Keratinocyte (primary cell): ENCODE results near the gene CHGA.

Source experiments
- EZH2 ChIP-seq: IDR thresholded peaks from one replicate; pipeline ENCODE4 v1.6.1; 2012; ENCODE audit warnings: inconsistent platforms, mild to moderate bottlenecking, low read length, moderate library complexity
- TF ChIP-seq, protein P1 (sequence below), 3 experiments: IDR thresholded peaks in 1 of 3; conservative IDR thresholded peaks in 1 of 3; optimal IDR thresholded peaks in 1 of 3; 2 replicates in 2 of 3; 3 replicates in 1 of 3; pipeline versions ENCODE3 to v1.5.1; 2011; ENCODE audit warnings: low read length in 3 of 3, mild to moderate bottlenecking in 3 of 3, moderate library complexity in 2 of 3, control low read depth in 1 of 3, inconsistent platforms in 1 of 3; ENCODE audit not compliant: insufficient read depth in 2 of 3; ENCODE audit errors: extremely low read depth in 1 of 3

DNA sequence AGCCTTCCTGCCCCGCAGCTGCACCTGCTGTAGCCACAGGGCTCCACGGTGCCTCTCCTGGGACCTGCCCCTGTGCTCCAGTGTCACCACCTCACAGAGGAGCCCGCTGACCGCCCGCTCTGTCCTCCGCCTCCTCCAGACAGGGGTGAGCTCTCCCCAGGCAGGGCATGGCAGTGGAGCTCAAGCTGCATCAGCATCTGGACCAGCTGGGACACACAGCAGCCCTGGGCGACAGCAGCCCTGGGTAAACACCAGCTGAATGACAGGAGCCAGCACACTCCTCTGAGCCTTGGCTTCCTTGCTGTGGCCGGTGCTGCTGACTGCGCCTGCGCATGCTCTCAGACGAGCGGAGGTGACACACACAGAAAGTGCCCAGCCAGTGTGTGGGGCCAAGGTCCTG lies 22.0 kb downstream of the CHGA start:
- TF ChIP-seq, protein P1, sequence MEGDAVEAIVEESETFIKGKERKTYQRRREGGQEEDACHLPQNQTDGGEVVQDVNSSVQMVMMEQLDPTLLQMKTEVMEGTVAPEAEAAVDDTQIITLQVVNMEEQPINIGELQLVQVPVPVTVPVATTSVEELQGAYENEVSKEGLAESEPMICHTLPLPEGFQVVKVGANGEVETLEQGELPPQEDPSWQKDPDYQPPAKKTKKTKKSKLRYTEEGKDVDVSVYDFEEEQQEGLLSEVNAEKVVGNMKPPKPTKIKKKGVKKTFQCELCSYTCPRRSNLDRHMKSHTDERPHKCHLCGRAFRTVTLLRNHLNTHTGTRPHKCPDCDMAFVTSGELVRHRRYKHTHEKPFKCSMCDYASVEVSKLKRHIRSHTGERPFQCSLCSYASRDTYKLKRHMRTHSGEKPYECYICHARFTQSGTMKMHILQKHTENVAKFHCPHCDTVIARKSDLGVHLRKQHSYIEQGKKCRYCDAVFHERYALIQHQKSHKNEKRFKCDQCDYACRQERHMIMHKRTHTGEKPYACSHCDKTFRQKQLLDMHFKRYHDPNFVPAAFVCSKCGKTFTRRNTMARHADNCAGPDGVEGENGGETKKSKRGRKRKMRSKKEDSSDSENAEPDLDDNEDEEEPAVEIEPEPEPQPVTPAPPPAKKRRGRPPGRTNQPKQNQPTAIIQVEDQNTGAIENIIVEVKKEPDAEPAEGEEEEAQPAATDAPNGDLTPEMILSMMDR (optimal IDR thresholded peaks at IDR 0.05 in 1 of 3, IDR thresholded peaks at IDR 0.05 in 1 of 3, conservative IDR thresholded peaks at IDR 0.05 in 1 of 3; ENCODE audit: extremely low read depth in 1 of 3, insufficient read depth in 2 of 3, low read length in 3 of 3), result no peak
- no peak for TF ChIP-seq EZH2
